HEK293 (cell line): ENCODE measurements around the gene RAB40C.

Source experiments
- CTCF ChIP-seq: fragments of 450-650 bp; formaldehyde crosslinking; IDR thresholded peaks from 2 replicates; pipeline ENCODE4 v1.5.1; 2016; ENCODE audit warnings: missing biosample characterization, missing genetic modification characterization
- FEZF1 ChIP-seq: fragments of 450-650 bp; formaldehyde crosslinking; IDR thresholded peaks from 2 replicates; pipeline ENCODE4 v1.5.1; 2016; ENCODE audit warnings: missing biosample characterization, missing genetic modification characterization
- SALL2 ChIP-seq: fragments of 450-650 bp; formaldehyde crosslinking; IDR thresholded peaks from 2 replicates; pipeline ENCODE4 v1.5.0; 2017; ENCODE audit warnings: missing biosample characterization, mild to moderate bottlenecking, missing genetic modification characterization, borderline replicate concordance
- ZNF211 ChIP-seq: fragments of 450-650 bp; formaldehyde crosslinking; IDR thresholded peaks from 2 replicates; pipeline ENCODE4 v1.5.1; 2016; ENCODE audit warnings: low read depth, missing biosample characterization, missing genetic modification characterization
- ZNF341 ChIP-seq: fragments of 450-650 bp; formaldehyde crosslinking; IDR thresholded peaks from 2 replicates; pipeline ENCODE4; 2016; ENCODE audit warnings: low read depth, missing biosample characterization, missing genetic modification characterization
- ZNF548 ChIP-seq: fragments of 450-650 bp; formaldehyde crosslinking; IDR thresholded peaks from 2 replicates; pipeline ENCODE4 v1.5.1; 2016; ENCODE audit warnings: missing biosample characterization, missing genetic modification characterization
- ZNF785 ChIP-seq: fragments of 450-650 bp; formaldehyde crosslinking; IDR thresholded peaks from 2 replicates; pipeline ENCODE4 v1.5.1; 2016; ENCODE audit warnings: missing biosample characterization, missing genetic modification characterization
- ZSCAN30 ChIP-seq: fragments of 450-650 bp; IDR thresholded peaks from 2 replicates; pipeline ENCODE4 v1.5.1; 2018; ENCODE audit warnings: missing biosample characterization, mild to moderate bottlenecking, missing genetic modification characterization, moderate library complexity

- TF ChIP-seq CTCF (no peak), ZSCAN30 (no peak), ZNF341 (tag by site-specific recombination) (peak; percentile 13; the same call in 1 of the 2 replicates), SALL2 (tag by site-specific recombination) (no peak), ZNF211 (tag by site-specific recombination) (no peak), ZNF785 (no peak), ZNF548 (tag by site-specific recombination) (no peak), FEZF1 (tag by site-specific recombination) (no peak)
These were observed 1.3 kb upstream of the RAB40C start for GRCh38 chr16:588639-588888.
